ENCODE measurements around the gene LAMA5. TPM values are rescaled to one million over a fixed set of nuclear protein-coding genes. Genes with fewer than 3 reads are reported as not detected.

Gene LAMA5
- total RNA-seq, 1 donor from 2014 or later = 35.0 TPM

- TF ChIP-seq CTCF (conservative IDR thresholded peaks at IDR 0.05) = no peak
- no peaks in the 10 kb centered on the region for H3K27me3 Mint-ChIP-seq (ENCODE audit: low read depth)
- H3K9me3 Mint-ChIP-seq = no peaks in the 10 kb centered on the region
- no peak overlapping the region for H3K27ac Mint-ChIP-seq (ENCODE audit: unreplicated experiment)
- no peak for DNase-seq (ENCODE audit: low read depth, low spot score)
- no peaks in the 10 kb centered on the region for H3K4me1 Mint-ChIP-seq
- H3K36me3 Mint-ChIP-seq (ENCODE audit: low read depth) = peaks cover 11% of the 10 kb centered on the region
- H3K4me3 Mint-ChIP-seq = no peak overlapping the region
Observed at GRCh38 chr20:62269378-62269777, 97.7 kb downstream of the LAMA5 start.

- Mint-ChIP-seq H3K4me3 (no peak overlapping the region), H3K27me3 (ENCODE audit: low read depth) (no peaks in the 10 kb centered on the region), H3K9me3 (no peaks in the 10 kb centered on the region), H3K4me1 (no peaks in the 10 kb centered on the region), H3K27ac (ENCODE audit: unreplicated experiment) (peak overlapping the region; percentile 43), H3K36me3 (ENCODE audit: low read depth) (peaks cover 11% of the 10 kb centered on the region)
- DNase-seq (ENCODE audit: low read depth, low spot score) = no peak
- TF ChIP-seq CTCF (conservative IDR thresholded peaks at IDR 0.05) = no peak
Observed at GRCh38 chr20:62268228-62268900, 98.7 kb downstream of the LAMA5 start.

GRCh38 chr20:62267543-62267942 is 99.6 kb downstream of the LAMA5 start:
- peaks cover 11% of the 10 kb centered on the region for H3K36me3 Mint-ChIP-seq (ENCODE audit: low read depth)
- H3K27me3 Mint-ChIP-seq (ENCODE audit: low read depth) = no peaks in the 10 kb centered on the region
- no peak overlapping the region for H3K27ac Mint-ChIP-seq (ENCODE audit: unreplicated experiment)
- TF ChIP-seq CTCF (conservative IDR thresholded peaks at IDR 0.05) = no peak
- no peak for DNase-seq (ENCODE audit: low read depth, low spot score)
- H3K4me1 Mint-ChIP-seq = no peaks in the 10 kb centered on the region
- H3K4me3 Mint-ChIP-seq = no peak overlapping the region
- H3K9me3 Mint-ChIP-seq = no peaks in the 10 kb centered on the region

GRCh38 chr20:62266851-62267250 is 100.3 kb downstream of the LAMA5 start:
- Mint-ChIP-seq H3K4me3 (no peak overlapping the region), H3K27me3 (ENCODE audit: low read depth) (no peaks in the 10 kb centered on the region), H3K9me3 (no peaks in the 10 kb centered on the region), H3K36me3 (ENCODE audit: low read depth) (peaks cover 11% of the 10 kb centered on the region), H3K27ac (ENCODE audit: unreplicated experiment) (no peak overlapping the region), H3K4me1 (no peaks in the 10 kb centered on the region)
- TF ChIP-seq CTCF (conservative IDR thresholded peaks at IDR 0.05) = no peak
- no peak for DNase-seq (ENCODE audit: low read depth, low spot score)

- H3K27me3 Mint-ChIP-seq (ENCODE audit: low read depth) = no peaks in the 10 kb centered on the region
- no peak for TF ChIP-seq CTCF (conservative IDR thresholded peaks at IDR 0.05)
- H3K4me1 Mint-ChIP-seq = no peaks in the 10 kb centered on the region
- no peak for DNase-seq (ENCODE audit: low read depth, low spot score)
- H3K4me3 Mint-ChIP-seq = no peak overlapping the region
- H3K27ac Mint-ChIP-seq (ENCODE audit: unreplicated experiment) = no peak overlapping the region
- peaks cover 11% of the 10 kb centered on the region for H3K36me3 Mint-ChIP-seq (ENCODE audit: low read depth)
- H3K9me3 Mint-ChIP-seq = no peaks in the 10 kb centered on the region
Observed at GRCh38 chr20:62266340-62266739, 100.8 kb downstream of the LAMA5 start.
